ENCODE data around the gene VCAM1.

- TF ChIP-seq GATA2 (IDR thresholded peaks at IDR 0.05; ENCODE audit: low read depth, low read length) (no peak), GATA3 (IDR thresholded peaks at IDR 0.05; ENCODE audit: low read depth, low read length) (no peak)
These were observed 33.2 kb downstream of the VCAM1 start for GRCh38 chr1:100752791-100753190.

Data from SH-SY5Y (cell line).